Measurements from ENCODE around the gene SLC7A11.

SLC7A11 gene

GRCh38 chr4:138225477-138225876, 16.7 kb downstream of the SLC7A11 start:
- no peak overlapping the region for H3K4me3 ChIP-seq (ENCODE audit: low read depth, low read length)
- DNase-seq (ENCODE audit: low read depth, low spot score), result no peak
- POLR2A ChIA-PET, result no interaction called here

GRCh38 chr4:138224614-138225013, 17.5 kb downstream of the SLC7A11 start:
- H3K4me3 ChIP-seq (ENCODE audit: low read depth, low read length), result no peak overlapping the region
- TF ChIP-seq CTCF (IDR thresholded peaks at IDR 0.05; ENCODE audit: insufficient read depth, low read length, missing control alignments), result no peak
- POLR2A ChIA-PET, result no interaction called here
- CTCF ChIA-PET, result no interaction called here
- DNase-seq (ENCODE audit: low read depth, low spot score), result no peak

More at GRCh38 chr4:138225477-138225876, 16.7 kb downstream of the SLC7A11 start:
- CTCF ChIA-PET, result no interaction called here
- no peak for TF ChIP-seq CTCF (IDR thresholded peaks at IDR 0.05; ENCODE audit: insufficient read depth, low read length, missing control alignments)

- ChIA-PET POLR2A (interaction anchor here (0.7 kb wide), 1 partner anchor 18 kb away, joined by 3 read pairs; no protein-coding TSS in a partner anchor), CTCF (no interaction called here)
- no peak for TF ChIP-seq CTCF (IDR thresholded peaks at IDR 0.05; ENCODE audit: insufficient read depth, low read length, missing control alignments)
- no peak for DNase-seq (ENCODE audit: low read depth, low spot score)
- no peak overlapping the region for H3K4me3 ChIP-seq (ENCODE audit: low read depth, low read length)
These were observed 18.8 kb downstream of the SLC7A11 start for GRCh38 chr4:138223231-138223910.

- DNase-seq (ENCODE audit: low read depth, low spot score), result peak; percentile 88
- no peak overlapping the region; the same call in 1 of the 2 replicates for H3K4me3 ChIP-seq (ENCODE audit: low read depth, low read length)
- ChIA-PET CTCF (interaction anchor here (0.9 kb wide), 1 partner anchor 300 kb away, joined by 3 read pairs; no protein-coding TSS in a partner anchor), POLR2A (interaction anchor here (0.9 kb wide), 1 partner anchor 20 kb away, joined by 5 read pairs; the partner anchor contains the start of gene SLC7A11)
- TF ChIP-seq CTCF (IDR thresholded peaks at IDR 0.05; ENCODE audit: insufficient read depth, low read length, missing control alignments), result peak; percentile 18
These were observed 20.1 kb downstream of the SLC7A11 start for GRCh38 chr4:138222046-138222445.

- TF ChIP-seq CTCF (IDR thresholded peaks at IDR 0.05; ENCODE audit: insufficient read depth, low read length, missing control alignments), result no peak
- H3K4me3 ChIP-seq (ENCODE audit: low read depth, low read length), result no peak overlapping the region
- CTCF ChIA-PET, result no interaction called here
- POLR2A ChIA-PET, result no interaction called here
- DNase-seq (ENCODE audit: low read depth, low spot score), result no peak
These were observed 23.2 kb downstream of the SLC7A11 start for GRCh38 chr4:138218976-138219375.

GRCh38 chr4:138217567-138217966, 24.6 kb downstream of the SLC7A11 start:
- no peak overlapping the region for H3K4me3 ChIP-seq (ENCODE audit: low read depth, low read length)
- DNase-seq (ENCODE audit: low read depth, low spot score), result no peak
- TF ChIP-seq CTCF (IDR thresholded peaks at IDR 0.05; ENCODE audit: insufficient read depth, low read length, missing control alignments), result no peak
- POLR2A ChIA-PET, result no interaction called here
- CTCF ChIA-PET, result interaction anchor here (1.7 kb wide), 1 partner anchor 463 kb away, joined by 4 read pairs; no protein-coding TSS in a partner anchor

Data from AG04449 (cell line).